HUES6 (cell line): ENCODE measurements around the gene FNIP1.
"Not testable (repeated sequence)": the region's sequence is repeated elsewhere in the genome, so short reads cannot be mapped to it uniquely, and the experiment has no call there.

ENCODE experiments used
- H3K27ac ChIP-seq: 2 replicates; pipeline ENCODE4 v1.7.0; 2013; ENCODE audit warnings: low read depth, mild to moderate bottlenecking, low read length, inconsistent platforms
- H3K27me3 ChIP-seq: 2 replicates; pipeline ENCODE4 v1.6.1; 2013; ENCODE audit warnings: low read length; ENCODE audit not compliant: control insufficient read depth, insufficient read depth
- H3K36me3 ChIP-seq: 2 replicates; pipeline ENCODE4 v1.6.1; 2013; ENCODE audit warnings: low read length; ENCODE audit not compliant: control insufficient read depth, insufficient read depth
- H3K4me1 ChIP-seq: 2 replicates; pipeline ENCODE4 v1.6.1; 2013; ENCODE audit warnings: low read length; ENCODE audit not compliant: control insufficient read depth, insufficient read depth
- H3K4me3 ChIP-seq: 2 replicates; pipeline ENCODE4 v1.5.1; 2013; ENCODE audit warnings: low read depth, low read length
- H3K9ac ChIP-seq: one replicate; pipeline ENCODE4 v1.6.1; 2013; ENCODE audit warnings: mild to moderate bottlenecking, low read length
- H3K9me3 ChIP-seq: 2 replicates; pipeline ENCODE4 v1.6.1; 2013; ENCODE audit warnings: low read depth, low read length; ENCODE audit not compliant: control insufficient read depth, insufficient read depth

FNIP1 gene

GRCh38 chr5:131786900-131787692 is 9.7 kb downstream of the FNIP1 start:
- Histone ChIP-seq H3K27me3 (no peaks in the 10 kb centered on the region), H3K27ac (no peak overlapping the region), H3K4me3 (no peak overlapping the region), H3K9ac (no peak overlapping the region), H3K9me3 (no peaks in the 10 kb centered on the region), H3K4me1 (no peaks in the 10 kb centered on the region), H3K36me3 (no peaks in the 10 kb centered on the region)

- no peak overlapping the region for H3K9ac ChIP-seq
- no peaks in the 10 kb centered on the region for H3K27me3 ChIP-seq
These were observed 10.8 kb downstream of the FNIP1 start for GRCh38 chr5:131786036-131786435.

GRCh38 chr5:131783874-131784273 is 12.9 kb downstream of the FNIP1 start:
- Histone ChIP-seq H3K4me1 (no peaks in the 10 kb centered on the region), H3K9me3 (no peaks in the 10 kb centered on the region; the same call in 1 of the 2 replicates), H3K36me3 (no peaks in the 10 kb centered on the region), H3K27ac (no peak overlapping the region), H3K4me3 (no peak overlapping the region), H3K9ac (no peak overlapping the region), H3K27me3 (no peaks in the 10 kb centered on the region)

More at GRCh38 chr5:131786036-131786435, 10.8 kb downstream of the FNIP1 start:
- Histone ChIP-seq H3K4me1 (no peaks in the 10 kb centered on the region), H3K9me3 (no peaks in the 10 kb centered on the region; the same call in 1 of the 2 replicates), H3K36me3 (no peaks in the 10 kb centered on the region), H3K4me3 (no peak overlapping the region), H3K27ac (no peak overlapping the region)

DNA sequence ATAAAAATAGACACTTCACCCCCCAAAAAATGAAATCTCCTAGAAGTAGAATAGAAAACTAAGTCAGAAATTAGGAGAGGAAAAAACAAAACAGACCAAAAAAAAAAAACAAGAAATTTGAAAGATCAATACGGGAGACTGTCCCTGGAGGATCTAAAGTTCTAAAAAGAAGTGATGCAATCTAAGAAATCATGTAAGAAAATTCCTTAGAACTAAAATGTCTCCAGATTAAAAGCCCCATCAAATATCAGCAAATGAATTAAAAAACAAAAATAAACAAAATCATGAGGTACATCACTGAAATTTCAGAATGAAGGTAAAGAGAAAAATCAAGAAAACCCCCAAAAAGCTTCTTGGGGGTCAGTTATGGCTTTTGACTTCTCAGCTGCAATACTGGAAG is 13.5 kb downstream of the FNIP1 start:
- Histone ChIP-seq H3K9ac (no peak overlapping the region), H3K36me3 (no peaks in the 10 kb centered on the region), H3K9me3 (no peaks in the 10 kb centered on the region; the same call in 1 of the 2 replicates), H3K27me3 (no peaks in the 10 kb centered on the region), H3K4me3 (no peak overlapping the region), H3K27ac (no peak overlapping the region), H3K4me1 (no peaks in the 10 kb centered on the region)

DNA sequence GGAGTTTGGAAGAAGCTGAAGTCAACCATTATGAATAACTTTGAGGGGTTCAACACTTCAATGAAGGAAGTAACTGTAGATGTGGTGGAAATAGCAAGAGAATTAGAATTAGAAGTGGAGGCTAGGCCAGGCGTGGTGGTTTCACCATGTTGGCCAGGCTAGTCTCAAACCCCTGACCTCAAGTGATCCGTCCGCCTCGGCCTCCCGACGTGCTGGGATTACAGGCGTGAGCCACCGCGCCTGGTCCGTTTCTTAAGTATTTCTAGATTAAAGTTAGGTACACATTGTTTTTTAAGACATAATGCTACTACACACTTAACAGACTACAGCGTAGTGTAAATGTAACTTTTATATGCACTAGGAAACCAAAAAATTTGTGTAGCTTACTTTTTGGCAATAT is 14.1 kb downstream of the FNIP1 start:
- Histone ChIP-seq H3K27ac (no peak overlapping the region), H3K4me3 (no peak overlapping the region), H3K9me3 (no peaks in the 10 kb centered on the region; the same call in 1 of the 2 replicates), H3K4me1 (no peaks in the 10 kb centered on the region), H3K27me3 (no peaks in the 10 kb centered on the region), H3K36me3 (no peaks in the 10 kb centered on the region), H3K9ac (no peak overlapping the region)

DNA sequence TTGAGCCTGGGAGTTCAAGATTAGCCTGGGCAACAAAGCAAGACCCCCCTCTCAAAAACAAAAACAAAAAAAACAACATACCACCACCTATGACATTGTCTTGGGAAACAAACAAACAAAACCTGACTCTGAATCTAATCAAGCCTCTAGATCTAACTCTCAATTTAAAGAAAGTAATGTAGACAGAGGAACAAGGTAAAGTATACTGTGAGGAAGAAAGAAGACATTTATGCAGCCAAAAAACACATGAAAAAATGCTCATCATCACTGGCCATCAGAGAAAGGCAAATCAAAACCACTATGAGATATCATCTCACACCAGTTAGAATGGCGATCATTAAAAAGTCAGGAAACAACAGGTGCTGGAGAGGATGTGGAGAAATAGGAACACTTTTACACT is 18.7 kb downstream of the FNIP1 start:
- not testable (repeated sequence) for H3K9me3 ChIP-seq, H3K9ac ChIP-seq, H3K27ac ChIP-seq, H3K36me3 ChIP-seq, H3K4me3 ChIP-seq, H3K27me3 ChIP-seq, H3K4me1 ChIP-seq

- Histone ChIP-seq H3K4me1 (no peaks in the 10 kb centered on the region), H3K36me3 (no peaks in the 10 kb centered on the region), H3K9ac (no peak overlapping the region), H3K27ac (no peak overlapping the region), H3K9me3 (no peaks in the 10 kb centered on the region; the same call in 1 of the 2 replicates), H3K27me3 (no peaks in the 10 kb centered on the region), H3K4me3 (no peak overlapping the region)
These were observed 20.4 kb downstream of the FNIP1 start for GRCh38 chr5:131776450-131776849.

- H3K9ac ChIP-seq: no peak overlapping the region
- H3K4me3 ChIP-seq: no peak overlapping the region
- no peaks in the 10 kb centered on the region for H3K9me3 ChIP-seq
- no peaks in the 10 kb centered on the region for H3K27me3 ChIP-seq
- no peaks in the 10 kb centered on the region for H3K4me1 ChIP-seq
- H3K27ac ChIP-seq: no peak overlapping the region
- H3K36me3 ChIP-seq: no peaks in the 10 kb centered on the region
These were observed 22.0 kb downstream of the FNIP1 start for GRCh38 chr5:131774652-131775367.

GRCh38 chr5:131773805-131774204 is 23.0 kb downstream of the FNIP1 start:
- Histone ChIP-seq H3K9me3 (no peaks in the 10 kb centered on the region), H3K9ac (no peak overlapping the region), H3K4me3 (no peak overlapping the region), H3K4me1 (no peaks in the 10 kb centered on the region), H3K27ac (no peak overlapping the region), H3K27me3 (no peaks in the 10 kb centered on the region), H3K36me3 (no peaks in the 10 kb centered on the region)

DNA sequence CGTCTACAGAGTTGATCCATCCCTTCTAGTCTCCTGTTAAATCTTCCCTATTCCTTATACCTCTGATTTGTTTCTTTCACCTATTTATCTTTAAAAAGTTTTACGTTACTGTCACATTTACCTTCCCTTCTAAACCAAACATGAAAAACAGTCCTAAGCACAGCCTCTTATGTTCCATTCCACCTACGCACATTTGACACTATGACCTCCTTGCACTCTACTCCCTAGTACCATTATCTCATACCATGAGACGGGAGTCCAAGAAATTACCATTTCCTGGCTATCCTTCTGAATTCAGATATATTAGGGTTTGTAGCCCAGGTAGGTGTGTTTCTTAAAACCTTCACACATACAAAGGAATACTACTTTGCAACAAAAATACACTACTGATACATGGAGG is 25.1 kb downstream of the FNIP1 start:
- Histone ChIP-seq H3K4me1 (no peaks in the 10 kb centered on the region), H3K9ac (no peak overlapping the region), H3K9me3 (no peaks in the 10 kb centered on the region), H3K27me3 (no peaks in the 10 kb centered on the region), H3K27ac (no peak overlapping the region), H3K36me3 (no peaks in the 10 kb centered on the region), H3K4me3 (no peak overlapping the region)

- no peak overlapping the region for H3K4me3 ChIP-seq
- no peak overlapping the region for H3K9ac ChIP-seq
- no peaks in the 10 kb centered on the region for H3K27me3 ChIP-seq
- no peaks in the 10 kb centered on the region for H3K9me3 ChIP-seq
- H3K4me1 ChIP-seq: no peaks in the 10 kb centered on the region
- H3K36me3 ChIP-seq: peaks cover under 1% of the 10 kb centered on the region; the same call in 1 of the 2 replicates
- no peak overlapping the region for H3K27ac ChIP-seq
These were observed 26.9 kb downstream of the FNIP1 start for GRCh38 chr5:131769961-131770360.
